IPS-15b (cell line): ENCODE results near the gene ZDHHC13.

ENCODE experiments used
- H3K27me3 ChIP-seq: one replicate; pipeline ENCODE4 v1.6.1; 2013; ENCODE audit warnings: low read length; ENCODE audit not compliant: control insufficient read depth, insufficient read depth
- H3K36me3 ChIP-seq: one replicate; pipeline ENCODE4 v1.6.1; 2013; ENCODE audit warnings: low read length; ENCODE audit not compliant: control insufficient read depth, insufficient read depth
- H3K4me1 ChIP-seq: one replicate; pipeline ENCODE4 v1.6.1; 2013; ENCODE audit warnings: mild to moderate bottlenecking, low read length; ENCODE audit not compliant: control insufficient read depth, insufficient read depth
- H3K4me3 ChIP-seq: one replicate; pipeline ENCODE4 v1.5.1; 2013; ENCODE audit warnings: low read depth, low read length
- H3K9ac ChIP-seq: one replicate; pipeline ENCODE4 v1.6.1; 2013; ENCODE audit warnings: low read depth, mild to moderate bottlenecking, low read length
- H3K9me3 ChIP-seq: one replicate; pipeline ENCODE4 v1.6.1; 2013; ENCODE audit warnings: mild to moderate bottlenecking, low read length; ENCODE audit not compliant: control insufficient read depth, insufficient read depth

Gene ZDHHC13

GRCh38 chr11:19218786-19219460 is 102.0 kb downstream of the ZDHHC13 start:
- Histone ChIP-seq H3K9me3 (no peaks in the 10 kb centered on the region), H3K9ac (no peak overlapping the region), H3K4me3 (no peak overlapping the region), H3K27me3 (no peaks in the 10 kb centered on the region), H3K36me3 (no peaks in the 10 kb centered on the region), H3K4me1 (no peaks in the 10 kb centered on the region)

- Histone ChIP-seq H3K36me3 (peaks cover 4% of the 10 kb centered on the region), H3K27me3 (no peaks in the 10 kb centered on the region), H3K4me3 (no peak overlapping the region), H3K4me1 (no peaks in the 10 kb centered on the region), H3K9me3 (no peaks in the 10 kb centered on the region), H3K9ac (no peak overlapping the region)
These were observed 104.1 kb downstream of the ZDHHC13 start for GRCh38 chr11:19220903-19221724.

GRCh38 chr11:19225123-19225522 is 108.2 kb downstream of the ZDHHC13 start:
- no peak overlapping the region for H3K4me3 ChIP-seq
- no peak overlapping the region for H3K9ac ChIP-seq
- no peaks in the 10 kb centered on the region for H3K4me1 ChIP-seq
- peaks cover 4% of the 10 kb centered on the region for H3K36me3 ChIP-seq
- H3K9me3 ChIP-seq = no peaks in the 10 kb centered on the region
- H3K27me3 ChIP-seq = no peaks in the 10 kb centered on the region

GRCh38 chr11:19225581-19225980 is 108.6 kb downstream of the ZDHHC13 start:
- Histone ChIP-seq H3K36me3 (peaks cover 4% of the 10 kb centered on the region), H3K4me1 (no peaks in the 10 kb centered on the region), H3K9ac (no peak overlapping the region), H3K4me3 (no peak overlapping the region), H3K27me3 (no peaks in the 10 kb centered on the region), H3K9me3 (no peaks in the 10 kb centered on the region)
